Neural cell (in vitro differentiated cells): ENCODE data around the gene FAM200B. TPM values are rescaled to one million over a fixed set of nuclear protein-coding genes. Genes with fewer than 3 reads are reported as not detected.

Source experiments
- H2AFZ ChIP-seq: fragments of 200-600, 300-800 bp; sonication (generic), shearing (Covaris generic); 2 replicates; pipeline ENCODE4 v1.6.0; 2014; ENCODE audit warnings: low read depth, mild to moderate bottlenecking, antibody characterized with exemption, low read length, moderate library complexity
- H3F3A ChIP-seq: fragments of 200-600 bp; shearing (Covaris generic); 2 replicates; pipeline ENCODE4 v1.6.1; 2016; ENCODE audit warnings: mild to moderate bottlenecking, moderate library complexity, mixed read lengths, antibody characterized with exemption, low read length; ENCODE audit not compliant: insufficient read depth, poor library complexity, severe bottlenecking
- H3K27ac ChIP-seq: fragments of 200-600, 300-800 bp; sonication (generic), shearing (Covaris generic); 2 replicates; pipeline ENCODE4 v1.5.1; 2014; ENCODE audit warnings: mild to moderate bottlenecking, low read length, moderate library complexity
- H3K27me3 ChIP-seq: fragments of 300-800, 200-600 bp; sonication (generic), shearing (Covaris generic); 2 replicates; pipeline ENCODE4 v1.6.0; 2014; ENCODE audit warnings: mild to moderate bottlenecking, low read depth, low read length, moderate library complexity; ENCODE audit not compliant: insufficient read depth
- H3K36me3 ChIP-seq: fragments of 300-800, 200-600 bp; sonication (generic), shearing (Covaris generic); 2 replicates; pipeline ENCODE4 v1.5.1; 2014; ENCODE audit warnings: mild to moderate bottlenecking, antibody characterized with exemption, low read length, moderate library complexity; ENCODE audit not compliant: insufficient read depth
- H3K4me2 ChIP-seq: fragments of 300-800, 200-600 bp; sonication (generic), shearing (Covaris generic); 2 replicates; pipeline ENCODE4 v1.6.0; 2014; ENCODE audit warnings: mild to moderate bottlenecking, low read length
- H3K4me3 ChIP-seq: fragments of 300-800, 200-600 bp; sonication (generic), shearing (Covaris generic); 2 replicates; pipeline ENCODE4 v1.5.1; 2014; ENCODE audit warnings: mild to moderate bottlenecking, low read length, moderate library complexity
- H3K79me2 ChIP-seq: fragments of 200-600 bp; shearing (Covaris generic); replicated peaks from 2 replicates; pipeline ENCODE4 v1.6.0; 2014; ENCODE audit warnings: mild to moderate bottlenecking, low read length, moderate library complexity; ENCODE audit not compliant: insufficient read depth
- H3K9ac ChIP-seq: fragments of 300-800, 200-600 bp; sonication (generic), shearing (Covaris generic); 2 replicates; pipeline ENCODE4 v1.6.1; 2016; ENCODE audit warnings: mild to moderate bottlenecking, low read length, mixed read lengths
- H3K9me2 ChIP-seq: fragments of 200-600 bp; shearing (Covaris generic); 2 replicates; pipeline ENCODE4 v1.6.1; 2016; ENCODE audit warnings: mild to moderate bottlenecking, low read length, mixed read lengths; ENCODE audit not compliant: insufficient read depth
- H3K9me3 ChIP-seq: fragments of 200-600, 300-800 bp; sonication (generic), shearing (Covaris generic); 2 replicates; pipeline ENCODE4 v1.6.1; 2016; ENCODE audit warnings: mild to moderate bottlenecking, mixed run types, low read length, moderate library complexity, mixed read lengths
- H4K20me1 ChIP-seq: fragments of 200-600 bp; shearing (Covaris generic); 2 replicates; pipeline ENCODE4 v1.6.1; 2016; ENCODE audit warnings: mild to moderate bottlenecking, mixed run types; ENCODE audit not compliant: insufficient read depth
- EP300 ChIP-seq: fragments of 450-650 bp; conservative IDR thresholded peaks from 2 replicates; pipeline ENCODE4 v1.6.1; 2014; ENCODE audit warnings: antibody characterized with exemption, mild to moderate bottlenecking, moderate library complexity; ENCODE audit not compliant: poor library complexity, severe bottlenecking
- EZH2 ChIP-seq: fragments of 200-600, 300-800 bp; shearing (Covaris generic), sonication (generic); IDR thresholded peaks from 2 replicates; pipeline ENCODE4 v1.6.1; 2014; ENCODE audit warnings: antibody characterized with exemption, low read length, borderline replicate concordance, mild to moderate bottlenecking; ENCODE audit not compliant: insufficient read depth, poor library complexity, severe bottlenecking
- MXI1 ChIP-seq: fragments of 450-650 bp; conservative IDR thresholded peaks from 2 replicates; pipeline ENCODE4 v1.6.1; 2014; ENCODE audit warnings: antibody characterized with exemption, mild to moderate bottlenecking; ENCODE audit not compliant: poor library complexity, severe bottlenecking
- POLR2AphosphoS5 ChIP-seq: IDR thresholded peaks from 2 replicates; pipeline ENCODE4 v1.6.1; 2012
- RAD21 ChIP-seq: fragments of 450-650 bp; conservative IDR thresholded peaks from 2 replicates; pipeline ENCODE4 v1.6.1; 2014; ENCODE audit warnings: antibody characterized with exemption, mild to moderate bottlenecking, moderate library complexity
- SMC3 ChIP-seq: fragments of 450-650 bp; conservative IDR thresholded peaks from 2 replicates; pipeline ENCODE4 v1.6.1; 2014; ENCODE audit warnings: antibody characterized with exemption, mild to moderate bottlenecking, moderate library complexity; ENCODE audit not compliant: poor library complexity
- TAF1 ChIP-seq: IDR thresholded peaks from 2 replicates; pipeline ENCODE4 v1.6.1; 2012; ENCODE audit warnings: low read depth
- polyA plus RNA-seq: library from polyadenylated mRNA; depleted of rRNA; stranded (reverse); fragments of >200 nt; gene quantifications from 2 replicates; pipeline ENCODE4 v1.2.3, GENCODE V29; 2014
- TF ChIP-seq, protein P1 (sequence below): fragments of 450-650 bp; IDR thresholded peaks from 2 replicates; pipeline ENCODE4 v1.5.1; 2014; ENCODE audit warnings: antibody characterized with exemption, mild to moderate bottlenecking, moderate library complexity; ENCODE audit not compliant: poor library complexity, severe bottlenecking
- TF ChIP-seq, protein P2 (sequence below): IDR thresholded peaks from 2 replicates; pipeline ENCODE4 v1.6.1; 2012; ENCODE audit warnings: borderline replicate concordance

The FAM200B gene
- polyA plus RNA-seq, 1 donor from 2014 or later = 238 TPM

DNA sequence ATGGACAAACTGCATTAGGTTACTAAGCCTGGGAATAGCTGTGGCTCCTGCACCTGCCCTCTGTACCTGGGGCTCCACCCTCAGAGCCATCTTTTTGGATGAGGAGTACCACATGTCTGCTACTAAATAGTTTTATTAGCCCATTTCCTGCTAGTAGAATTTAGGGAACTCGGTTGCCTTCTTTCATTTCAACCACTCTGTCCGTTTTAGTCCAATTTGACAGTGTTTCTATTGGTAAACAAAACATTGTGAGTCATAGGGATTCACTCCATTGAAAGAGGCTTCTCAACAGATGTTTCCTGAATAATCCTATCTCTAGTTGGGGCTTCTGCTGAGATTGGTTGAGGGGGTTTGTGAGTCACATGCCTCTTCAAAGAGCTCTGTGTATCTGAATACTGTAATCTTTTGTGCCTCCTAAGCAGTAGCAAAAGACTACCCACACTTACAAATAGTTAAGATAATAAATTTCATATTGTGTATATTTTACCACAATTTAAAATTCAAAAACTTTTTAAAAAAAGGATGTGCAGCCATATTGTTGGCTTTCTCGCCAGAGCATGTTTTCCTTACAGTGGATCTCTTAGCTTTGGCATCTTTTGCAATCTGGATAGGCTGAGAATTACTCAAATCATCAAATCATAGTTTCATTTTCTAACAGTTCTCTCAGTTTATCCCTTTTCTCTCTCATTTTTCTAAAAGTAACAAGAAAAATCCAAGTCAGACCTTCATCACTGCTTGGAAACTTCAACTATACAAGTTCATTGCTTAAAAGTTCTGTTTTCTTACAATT, 9.9 kb downstream of the FAM200B start:
- Histone ChIP-seq H3K79me2 (no peaks in the 10 kb centered on the region), H4K20me1 (no peaks in the 10 kb centered on the region), H3K36me3 (no peaks in the 10 kb centered on the region), H2AFZ (no peak overlapping the region), H3K9me2 (no peaks in the 10 kb centered on the region), H3K27me3 (no peaks in the 10 kb centered on the region), H3K4me2 (no peak overlapping the region), H3K27ac (no peak overlapping the region), H3K4me3 (no peak overlapping the region), H3K9me3 (no peaks in the 10 kb centered on the region), H3F3A (no peaks in the 10 kb centered on the region), H3K9ac (no peak overlapping the region)
- TF ChIP-seq MXI1 (no peak), TAF1 (no peak)
- TF ChIP-seq, protein P1, sequence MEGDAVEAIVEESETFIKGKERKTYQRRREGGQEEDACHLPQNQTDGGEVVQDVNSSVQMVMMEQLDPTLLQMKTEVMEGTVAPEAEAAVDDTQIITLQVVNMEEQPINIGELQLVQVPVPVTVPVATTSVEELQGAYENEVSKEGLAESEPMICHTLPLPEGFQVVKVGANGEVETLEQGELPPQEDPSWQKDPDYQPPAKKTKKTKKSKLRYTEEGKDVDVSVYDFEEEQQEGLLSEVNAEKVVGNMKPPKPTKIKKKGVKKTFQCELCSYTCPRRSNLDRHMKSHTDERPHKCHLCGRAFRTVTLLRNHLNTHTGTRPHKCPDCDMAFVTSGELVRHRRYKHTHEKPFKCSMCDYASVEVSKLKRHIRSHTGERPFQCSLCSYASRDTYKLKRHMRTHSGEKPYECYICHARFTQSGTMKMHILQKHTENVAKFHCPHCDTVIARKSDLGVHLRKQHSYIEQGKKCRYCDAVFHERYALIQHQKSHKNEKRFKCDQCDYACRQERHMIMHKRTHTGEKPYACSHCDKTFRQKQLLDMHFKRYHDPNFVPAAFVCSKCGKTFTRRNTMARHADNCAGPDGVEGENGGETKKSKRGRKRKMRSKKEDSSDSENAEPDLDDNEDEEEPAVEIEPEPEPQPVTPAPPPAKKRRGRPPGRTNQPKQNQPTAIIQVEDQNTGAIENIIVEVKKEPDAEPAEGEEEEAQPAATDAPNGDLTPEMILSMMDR = no peak

DNA sequence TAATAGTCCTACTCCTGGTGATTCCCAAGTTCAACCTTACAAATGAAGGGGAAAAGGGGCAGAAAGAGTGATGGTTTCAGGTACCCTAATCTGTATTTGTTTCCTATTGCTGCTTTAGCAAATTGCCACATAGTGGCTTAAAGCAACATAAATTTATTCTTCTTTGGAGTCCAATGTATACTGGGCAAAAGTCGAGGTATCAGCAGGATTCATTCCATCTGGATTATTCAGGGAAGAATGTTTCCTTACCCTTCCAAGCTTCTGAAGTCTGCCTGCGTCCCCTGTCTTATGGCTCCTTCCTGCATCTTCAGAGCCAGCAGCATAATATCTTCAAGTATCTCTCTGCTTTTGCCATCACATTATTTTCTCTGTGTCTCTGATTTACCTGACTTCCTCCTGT, 11.0 kb downstream of the FAM200B start:
- no peak overlapping the region for H2AFZ ChIP-seq
- H3F3A ChIP-seq = no peaks in the 10 kb centered on the region
- no peak overlapping the region for H3K9ac ChIP-seq
- H3K27ac ChIP-seq = no peak overlapping the region
- TF ChIP-seq, protein P1 = no peak
- TF ChIP-seq POLR2AphosphoS5 (no peak), SMC3 (no peak), EZH2 (no peak), MXI1 (no peak), EP300 (no peak), RAD21 (no peak), TAF1 (no peak)
- TF ChIP-seq, protein P2, sequence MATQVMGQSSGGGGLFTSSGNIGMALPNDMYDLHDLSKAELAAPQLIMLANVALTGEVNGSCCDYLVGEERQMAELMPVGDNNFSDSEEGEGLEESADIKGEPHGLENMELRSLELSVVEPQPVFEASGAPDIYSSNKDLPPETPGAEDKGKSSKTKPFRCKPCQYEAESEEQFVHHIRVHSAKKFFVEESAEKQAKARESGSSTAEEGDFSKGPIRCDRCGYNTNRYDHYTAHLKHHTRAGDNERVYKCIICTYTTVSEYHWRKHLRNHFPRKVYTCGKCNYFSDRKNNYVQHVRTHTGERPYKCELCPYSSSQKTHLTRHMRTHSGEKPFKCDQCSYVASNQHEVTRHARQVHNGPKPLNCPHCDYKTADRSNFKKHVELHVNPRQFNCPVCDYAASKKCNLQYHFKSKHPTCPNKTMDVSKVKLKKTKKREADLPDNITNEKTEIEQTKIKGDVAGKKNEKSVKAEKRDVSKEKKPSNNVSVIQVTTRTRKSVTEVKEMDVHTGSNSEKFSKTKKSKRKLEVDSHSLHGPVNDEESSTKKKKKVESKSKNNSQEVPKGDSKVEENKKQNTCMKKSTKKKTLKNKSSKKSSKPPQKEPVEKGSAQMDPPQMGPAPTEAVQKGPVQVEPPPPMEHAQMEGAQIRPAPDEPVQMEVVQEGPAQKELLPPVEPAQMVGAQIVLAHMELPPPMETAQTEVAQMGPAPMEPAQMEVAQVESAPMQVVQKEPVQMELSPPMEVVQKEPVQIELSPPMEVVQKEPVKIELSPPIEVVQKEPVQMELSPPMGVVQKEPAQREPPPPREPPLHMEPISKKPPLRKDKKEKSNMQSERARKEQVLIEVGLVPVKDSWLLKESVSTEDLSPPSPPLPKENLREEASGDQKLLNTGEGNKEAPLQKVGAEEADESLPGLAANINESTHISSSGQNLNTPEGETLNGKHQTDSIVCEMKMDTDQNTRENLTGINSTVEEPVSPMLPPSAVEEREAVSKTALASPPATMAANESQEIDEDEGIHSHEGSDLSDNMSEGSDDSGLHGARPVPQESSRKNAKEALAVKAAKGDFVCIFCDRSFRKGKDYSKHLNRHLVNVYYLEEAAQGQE = no peak
- H3K79me2 ChIP-seq = no peaks in the 10 kb centered on the region
- no peaks in the 10 kb centered on the region for H3K9me3 ChIP-seq
- no peaks in the 10 kb centered on the region for H3K27me3 ChIP-seq
- H3K4me2 ChIP-seq = no peak overlapping the region
- no peaks in the 10 kb centered on the region for H4K20me1 ChIP-seq
- no peak overlapping the region for H3K4me3 ChIP-seq
- no peaks in the 10 kb centered on the region for H3K36me3 ChIP-seq
- H3K9me2 ChIP-seq = no peaks in the 10 kb centered on the region
